SKM-1 treated with dmso at 0.1 percent for 144 hours (cell line): ENCODE data around the gene LGALS16.
"Not testable (repeated sequence)": the region's sequence is repeated elsewhere in the genome, so short reads cannot be mapped to it uniquely, and the experiment has no call there.

ENCODE experiments used
- DNase-seq: peaks from one replicate; lab custom pipeline; 2025; ENCODE audit not compliant: unreplicated experiment; lab: John Stamatoyannopoulos, UW

Gene LGALS16

GRCh38 chr19:39677961-39678889 lies 22.5 kb downstream of the LGALS16 start:
- no peak for DNase-seq

GRCh38 chr19:39679056-39679790 lies 23.5 kb downstream of the LGALS16 start:
- DNase-seq, result no peak

GRCh38 chr19:39679791-39680168 lies 24.1 kb downstream of the LGALS16 start:
- DNase-seq, result no peak

- DNase-seq, result no peak
Observed at GRCh38 chr19:39680593-39680992, 24.9 kb downstream of the LGALS16 start.

- DNase-seq, result no peak
Observed at GRCh38 chr19:39681416-39681815, 25.7 kb downstream of the LGALS16 start.

- no peak for DNase-seq
Observed at GRCh38 chr19:39684267-39684666, 28.6 kb downstream of the LGALS16 start.

- DNase-seq, result no peak
Observed at GRCh38 chr19:39686739-39687138, 31.0 kb downstream of the LGALS16 start.

GRCh38 chr19:39688637-39689036 lies 32.9 kb downstream of the LGALS16 start:
- not testable (repeated sequence) for DNase-seq

GRCh38 chr19:39692166-39692565 lies 36.5 kb downstream of the LGALS16 start:
- DNase-seq, result no peak

GRCh38 chr19:39692822-39693221 lies 37.1 kb downstream of the LGALS16 start:
- DNase-seq, result no peak

- DNase-seq, result no peak
Observed at GRCh38 chr19:39695759-39696158, 40.0 kb downstream of the LGALS16 start.

- DNase-seq, result no peak
Observed at GRCh38 chr19:39696387-39696786, 40.7 kb downstream of the LGALS16 start.

- no peak for DNase-seq
Observed at GRCh38 chr19:39698535-39698934, 42.8 kb downstream of the LGALS16 start.

GRCh38 chr19:39701291-39701690 lies 45.6 kb downstream of the LGALS16 start:
- no peak for DNase-seq

- no peak for DNase-seq
Observed at GRCh38 chr19:39704181-39705044, 48.7 kb downstream of the LGALS16 start, which contains the start of gene LGALS14. LGALS14 (plus strand) TSS chr19:39704481; CDS start chr19:39704529, 48 bp downstream.

- DNase-seq, result peak; percentile 9
Observed at GRCh38 chr19:39705578-39706188, 50.0 kb downstream of the LGALS16 start.

GRCh38 chr19:39708594-39708993 lies 52.9 kb downstream of the LGALS16 start:
- DNase-seq, result no peak

GRCh38 chr19:39709026-39709872 lies 53.5 kb downstream of the LGALS16 start:
- no peak for DNase-seq
